Kidney (tissue), 14 donors: ENCODE data around the gene AQP1. TPM values are rescaled to one million over a fixed set of nuclear protein-coding genes. Genes with fewer than 3 reads are reported as not detected.

ENCODE experiments used
- DNase-seq, 5 donors: peaks; one replicate each; pipeline ENCODE4 v3.0.0-alpha.2; 2013 to 2020
- FAIRE-seq: peaks from 2 replicates; lab custom pipeline; 2012; peaks lifted over from hg19 to GRCh38; lab: Jason Lieb, UNC
- H3K27ac ChIP-seq, 2 donors: one replicate each; pipeline ENCODE4 v1.7.0; 2013; ENCODE audit warnings: low read depth in 2 of 2, low read length in 2 of 2, inconsistent platforms in 1 of 2
- H3K27me3 ChIP-seq: one replicate; pipeline ENCODE4 v1.7.1; 2013; ENCODE audit warnings: low read length, inconsistent platforms; ENCODE audit not compliant: control insufficient read depth, insufficient read depth
- H3K36me3 ChIP-seq, 3 donors: one replicate each; pipeline versions ENCODE4 v1.7.0 to v1.7.1; 2013; ENCODE audit warnings: low read length in 3 of 3, control low read depth in 1 of 3, inconsistent platforms in 1 of 3; ENCODE audit not compliant: insufficient read depth in 3 of 3, control insufficient read depth in 2 of 3
- H3K4me1 ChIP-seq, 3 donors: one replicate each; pipeline versions ENCODE4 v1.7.0 to v1.7.1; 2013; ENCODE audit warnings: low read length in 3 of 3, inconsistent platforms in 1 of 3, low read depth in 1 of 3; ENCODE audit not compliant: control insufficient read depth in 2 of 3, insufficient read depth in 2 of 3
- H3K4me3 ChIP-seq, 3 donors: one replicate each; pipeline versions ENCODE4 v1.7.0 to v1.8.1; 2013; ENCODE audit warnings: low read length in 3 of 3, control low read depth in 1 of 3, inconsistent platforms in 1 of 3
- H3K9ac ChIP-seq, 3 donors: one replicate each; pipeline versions ENCODE4 v1.7.0 to v1.7.1; 2013; ENCODE audit warnings: low read length in 3 of 3, control low read depth in 1 of 3, inconsistent platforms in 1 of 3
- H3K9me3 ChIP-seq, 3 donors: one replicate each; pipeline versions ENCODE4 v1.7.0 to v1.7.1; 2013; ENCODE audit warnings: low read length in 3 of 3, control low read depth in 1 of 3, inconsistent platforms in 1 of 3; ENCODE audit not compliant: control insufficient read depth in 2 of 3, insufficient read depth in 1 of 3
- intact Hi-C: fragments of 100-400 bp; cut with DNase I; formaldehyde crosslinking; loops from one replicate; pipeline ENCODE4 v1.11.1; 2022
- polyA plus RNA-seq: library from polyadenylated mRNA; stranded (reverse); fragments of 350-450 nt; fragmentation: Illumina TruSeq; extraction: RNeasy Lipid Tissue Mini Kit (QIAGEN cat#74804); gene quantifications from one replicate; pipeline ENCODE4 v1.2.3, GENCODE V29; 2014; ENCODE audit warnings: low read depth, low replicate concordance; ENCODE audit not compliant: insufficient read depth
- total RNA-seq: library from RNA; stranded (reverse); fragmentation: NEBNext Ultra II Directional; extraction: Animal tissue kit (Norgen Biotek cat#: 25700); gene quantifications from one replicate; pipeline ENCODE4 v1.2.1, GENCODE V29; 2021
- TF ChIP-seq, protein P1 (sequence below): IDR thresholded peaks from 3 replicates; pipeline ENCODE4 v1.5.1; 2012; ENCODE audit warnings: mild to moderate bottlenecking, moderate library complexity, borderline replicate concordance; ENCODE audit not compliant: insufficient read depth; ENCODE audit errors: extremely low read depth
- donor health status: control.
- donor health status: control.
- donor health status: control.
- donor health status: control.
- donor health status: control.
- donor health status: DM: yes; HTN: yes; CAD: no.
- donor health status: Normal renal cell carcinoma (clear cell type).

Gene AQP1
- total and polyA plus RNA-seq, 2 donors from 2014 or later, result 291 to 617 TPM

DNA sequence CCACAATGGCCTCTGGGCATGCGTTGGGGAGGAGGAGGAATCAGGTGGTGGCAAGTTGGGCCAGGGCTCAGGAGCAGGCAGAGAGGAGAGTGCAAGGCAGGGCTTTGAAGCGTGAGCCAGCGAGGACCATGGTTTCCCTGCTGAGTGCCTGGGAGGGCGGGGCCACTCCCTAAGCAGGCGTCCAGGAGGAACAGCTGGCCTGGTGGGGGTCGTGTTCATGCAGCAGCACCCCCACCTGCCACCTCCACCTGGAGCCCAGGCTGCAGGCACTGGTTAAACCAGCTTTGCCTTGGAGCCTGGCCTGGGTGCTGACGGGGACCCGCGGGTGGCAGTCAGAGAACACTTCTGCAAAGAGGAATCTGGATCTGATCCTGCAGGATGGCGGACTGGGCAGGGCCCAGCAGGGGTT, 24.2 kb upstream of the AQP1 start:
- no peak overlapping the region for H3K4me3 ChIP-seq
- H3K9ac ChIP-seq, result no peak overlapping the region
- H3K4me1 ChIP-seq, result peaks cover 0 to 6% (median 2%) of the 10 kb centered on the region in 3 donors
- H3K9me3 ChIP-seq, result no peaks in the 10 kb centered on the region
- H3K27me3 ChIP-seq, result no peaks in the 10 kb centered on the region
- TF ChIP-seq, protein P1, sequence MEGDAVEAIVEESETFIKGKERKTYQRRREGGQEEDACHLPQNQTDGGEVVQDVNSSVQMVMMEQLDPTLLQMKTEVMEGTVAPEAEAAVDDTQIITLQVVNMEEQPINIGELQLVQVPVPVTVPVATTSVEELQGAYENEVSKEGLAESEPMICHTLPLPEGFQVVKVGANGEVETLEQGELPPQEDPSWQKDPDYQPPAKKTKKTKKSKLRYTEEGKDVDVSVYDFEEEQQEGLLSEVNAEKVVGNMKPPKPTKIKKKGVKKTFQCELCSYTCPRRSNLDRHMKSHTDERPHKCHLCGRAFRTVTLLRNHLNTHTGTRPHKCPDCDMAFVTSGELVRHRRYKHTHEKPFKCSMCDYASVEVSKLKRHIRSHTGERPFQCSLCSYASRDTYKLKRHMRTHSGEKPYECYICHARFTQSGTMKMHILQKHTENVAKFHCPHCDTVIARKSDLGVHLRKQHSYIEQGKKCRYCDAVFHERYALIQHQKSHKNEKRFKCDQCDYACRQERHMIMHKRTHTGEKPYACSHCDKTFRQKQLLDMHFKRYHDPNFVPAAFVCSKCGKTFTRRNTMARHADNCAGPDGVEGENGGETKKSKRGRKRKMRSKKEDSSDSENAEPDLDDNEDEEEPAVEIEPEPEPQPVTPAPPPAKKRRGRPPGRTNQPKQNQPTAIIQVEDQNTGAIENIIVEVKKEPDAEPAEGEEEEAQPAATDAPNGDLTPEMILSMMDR, result no peak
- H3K36me3 ChIP-seq, result peaks cover 0 to 3% (median 3%) of the 10 kb centered on the region in 3 donors
- FAIRE-seq (no peak), DNase-seq (peak in 1 of 5 donors; percentile 48)
- no peak overlapping the region for H3K27ac ChIP-seq
- intact Hi-C loops, result no loop called here

DNA sequence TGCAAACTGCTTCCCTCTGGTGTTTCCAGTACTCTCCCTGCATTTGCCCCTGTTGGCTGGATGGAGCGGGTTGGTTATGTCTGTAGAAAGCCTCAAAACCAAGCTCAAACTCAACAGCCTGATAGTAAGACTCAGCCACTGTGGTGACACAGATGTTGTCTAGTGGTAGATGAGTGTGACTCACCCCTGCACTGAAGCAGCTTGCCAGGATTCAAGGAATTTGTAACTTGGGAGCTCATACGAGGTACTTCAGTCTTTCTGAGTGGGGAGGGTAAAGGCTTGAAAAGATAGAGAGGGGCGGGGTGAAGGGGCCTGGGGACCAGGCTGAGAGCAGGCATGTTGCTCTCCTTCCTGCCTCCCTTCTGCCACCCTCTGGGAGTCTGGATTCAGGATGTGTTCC, 22.9 kb upstream of the AQP1 start:
- no peaks in the 10 kb centered on the region for H3K27me3 ChIP-seq
- FAIRE-seq (no peak), DNase-seq (no peak)
- no peak overlapping the region for H3K9ac ChIP-seq
- H3K9me3 ChIP-seq, result no peaks in the 10 kb centered on the region
- no peak overlapping the region for H3K27ac ChIP-seq
- TF ChIP-seq, protein P1, result no peak
- intact Hi-C loops, result no loop called here
- peaks cover 0 to 3% (median 3%) of the 10 kb centered on the region in 3 donors for H3K36me3 ChIP-seq
- peaks cover 5 to 12% (median 12%) of the 10 kb centered on the region in 3 donors for H3K4me1 ChIP-seq
- no peak overlapping the region for H3K4me3 ChIP-seq

DNA sequence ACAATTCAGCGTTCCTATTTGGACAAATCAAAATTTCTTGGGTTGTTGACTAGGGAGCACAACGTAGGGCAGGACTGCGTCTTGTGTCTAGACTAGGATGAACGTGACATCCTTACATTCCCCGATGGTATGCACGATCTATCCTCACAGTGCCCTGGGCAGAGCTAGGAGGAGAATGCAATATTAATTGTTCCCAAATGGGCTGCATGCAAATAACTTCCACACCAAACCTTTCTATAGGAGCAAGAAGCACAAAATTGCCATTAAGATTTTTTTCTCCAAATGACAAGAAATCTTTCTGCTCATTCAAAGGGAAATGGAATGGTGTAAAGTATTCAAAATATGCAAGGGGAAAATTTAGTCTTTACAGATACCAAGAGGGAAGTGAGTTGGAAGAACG, 21.4 kb upstream of the AQP1 start:
- H3K36me3 ChIP-seq, result peaks cover 0 to 3% (median 3%) of the 10 kb centered on the region in 3 donors
- peaks cover 8 to 27% (median 26%) of the 10 kb centered on the region in 3 donors for H3K4me1 ChIP-seq
- FAIRE-seq (no peak), DNase-seq (no peak)
- no peaks in the 10 kb centered on the region for H3K27me3 ChIP-seq
- H3K9ac ChIP-seq, result no peak overlapping the region
- H3K9me3 ChIP-seq, result no peaks in the 10 kb centered on the region
- intact Hi-C loops, result no loop called here
- TF ChIP-seq, protein P1, result no peak
- no peak overlapping the region for H3K27ac ChIP-seq
- no peak overlapping the region for H3K4me3 ChIP-seq

DNA sequence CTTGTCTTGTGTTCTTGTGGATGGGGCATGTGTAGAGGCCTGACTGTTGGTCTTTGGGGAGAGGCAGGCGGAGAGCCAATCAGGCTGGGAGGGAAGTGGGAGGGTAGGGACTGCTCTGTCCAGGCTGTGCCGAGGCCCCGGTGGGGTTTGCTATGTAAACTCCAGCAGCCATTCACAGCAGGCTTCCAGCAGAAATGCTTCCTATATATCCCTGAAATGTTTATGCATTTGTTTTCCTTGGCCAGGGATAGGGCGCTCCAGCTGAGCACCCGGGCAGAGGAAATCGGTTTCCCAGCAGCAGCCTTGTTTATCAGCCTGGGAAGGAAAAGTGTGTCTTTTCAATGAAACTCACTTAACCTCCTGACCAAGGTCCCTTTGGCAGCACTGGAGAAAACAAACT, 18.3 kb upstream of the AQP1 start:
- TF ChIP-seq, protein P1, result no peak
- no peak for FAIRE-seq
- DNase-seq, result peak in 3 of 5 donors; percentile 76 to 96 (median 84)
- Histone ChIP-seq H3K4me3 (no peak overlapping the region), H3K4me1 (peaks cover 6 to 52% (median 44%) of the 10 kb centered on the region in 3 donors), H3K9ac (no peak overlapping the region), H3K9me3 (no peaks in the 10 kb centered on the region), H3K27ac (peak overlapping the region; percentile 49 to 69), H3K27me3 (no peaks in the 10 kb centered on the region), H3K36me3 (peaks cover 0 to 3% (median 3%) of the 10 kb centered on the region in 3 donors)
- intact Hi-C loops, result no loop called here
